H9 (cell line): ENCODE results near the gene MAST4. TPM values are rescaled to one million over a fixed set of nuclear protein-coding genes. Genes with fewer than 3 reads are reported as not detected.

ENCODE experiments used
- DNase-seq: peaks from one replicate; pipeline ENCODE4 v3.0.0-alpha.2; 2017
- H2AFZ ChIP-seq: one replicate; pipeline ENCODE4 v1.6.1; 2013; ENCODE audit warnings: mild to moderate bottlenecking, low read length, control low read depth, moderate library complexity
- H2AK5ac ChIP-seq: 2 replicates; pipeline ENCODE4 v1.6.1; 2013; ENCODE audit warnings: low read length, control low read depth, mixed read lengths; ENCODE audit not compliant: insufficient read length
- H2BK120ac ChIP-seq: one replicate; pipeline ENCODE4 v1.6.1; 2013; ENCODE audit warnings: low read depth, mild to moderate bottlenecking, low read length, control low read depth, inconsistent platforms; ENCODE audit not compliant: poor library complexity, severe bottlenecking
- H2BK12ac ChIP-seq: 2 replicates; pipeline ENCODE4 v1.6.1; 2013; ENCODE audit warnings: low read length, control low read depth, mixed read lengths, low read depth; ENCODE audit not compliant: insufficient read length
- H2BK15ac ChIP-seq: 2 replicates; pipeline ENCODE4 v1.6.1; 2013; ENCODE audit warnings: low read depth, low read length, control low read depth
- H2BK20ac ChIP-seq: one replicate; pipeline ENCODE4 v1.6.1; 2013; ENCODE audit warnings: low read depth, mild to moderate bottlenecking, low read length, control low read depth, inconsistent platforms; ENCODE audit not compliant: poor library complexity, severe bottlenecking
- H2BK5ac ChIP-seq: 2 replicates; pipeline ENCODE4 v1.6.1; 2013; ENCODE audit warnings: low read length, control low read depth, mixed read lengths; ENCODE audit not compliant: insufficient read length
- H3K14ac ChIP-seq: 2 replicates; pipeline ENCODE4 v1.6.1; 2013; ENCODE audit warnings: low read length, control low read depth; ENCODE audit not compliant: insufficient read depth
- H3K18ac ChIP-seq: 2 replicates; pipeline ENCODE4 v1.6.1; 2013; ENCODE audit warnings: low read depth, mild to moderate bottlenecking, mixed read lengths, low read length, control low read depth; ENCODE audit not compliant: insufficient read length
- H3K23ac ChIP-seq: 2 replicates; pipeline ENCODE4 v1.6.1; 2013; ENCODE audit warnings: low read length, control low read depth, mixed read lengths, low read depth; ENCODE audit not compliant: insufficient read length
- H3K23me2 ChIP-seq: 2 replicates; pipeline ENCODE4 v1.6.1; 2013; ENCODE audit warnings: low read depth, mild to moderate bottlenecking, mixed read lengths, low read length, control low read depth; ENCODE audit not compliant: insufficient read length, poor library complexity, severe bottlenecking
- H3K27ac ChIP-seq: 2 replicates; pipeline ENCODE4 v1.5.1; 2013; ENCODE audit warnings: low read length, control low read depth, mixed read lengths, low read depth; ENCODE audit not compliant: insufficient read length
- H3K27me3 ChIP-seq: 2 replicates; pipeline ENCODE4 v1.6.1; 2013; ENCODE audit warnings: low read length, control low read depth, inconsistent platforms; ENCODE audit not compliant: insufficient read depth
- H3K4ac ChIP-seq: 2 replicates; pipeline ENCODE4 v1.6.1; 2013; ENCODE audit warnings: low read depth, mild to moderate bottlenecking, control low read depth, inconsistent platforms, low read length, moderate library complexity
- H3K4me1 ChIP-seq: 2 replicates; pipeline ENCODE4 v1.6.1; 2013; ENCODE audit warnings: low read length, control low read depth, inconsistent platforms; ENCODE audit not compliant: insufficient read depth
- H3K4me2 ChIP-seq: 2 replicates; pipeline ENCODE4 v1.6.1; 2013; ENCODE audit warnings: low read length, control low read depth, mixed read lengths; ENCODE audit not compliant: insufficient read length, insufficient read depth
- H3K56ac ChIP-seq: 2 replicates; pipeline ENCODE4 v1.6.1; 2013; ENCODE audit warnings: low read depth, mild to moderate bottlenecking, mixed read lengths, low read length, control low read depth; ENCODE audit not compliant: insufficient read length
- H3K79me1 ChIP-seq: 2 replicates; pipeline ENCODE4 v1.6.1; 2013; ENCODE audit warnings: low read depth, mild to moderate bottlenecking, moderate library complexity, low read length, control low read depth, inconsistent platforms; ENCODE audit not compliant: insufficient read depth, poor library complexity, severe bottlenecking
- H3K79me2 ChIP-seq: 2 replicates; pipeline ENCODE4 v1.6.1; 2013; ENCODE audit warnings: low read length, control low read depth, inconsistent platforms; ENCODE audit not compliant: insufficient read depth
- H3K9ac ChIP-seq: 2 replicates; pipeline ENCODE4 v1.6.1; 2013; ENCODE audit warnings: low read length, control low read depth, mixed read lengths; ENCODE audit not compliant: insufficient read length; ENCODE audit errors: extremely low read depth
- H3K9me3 ChIP-seq: one replicate; pipeline ENCODE4 v1.6.1; 2013; ENCODE audit warnings: low read depth, low read length, inconsistent platforms; ENCODE audit not compliant: control insufficient read depth
- H3T11ph ChIP-seq: one replicate; pipeline ENCODE4 v1.6.1; 2013; ENCODE audit warnings: mild to moderate bottlenecking, low read length, control low read depth, inconsistent platforms
- H4K20me1 ChIP-seq: one replicate; pipeline ENCODE4 v1.6.1; 2013; ENCODE audit not compliant: control insufficient read depth, insufficient read length, insufficient read depth
- H4K5ac ChIP-seq: 2 replicates; pipeline ENCODE4 v1.6.1; 2013; ENCODE audit warnings: low read depth, mild to moderate bottlenecking, mixed read lengths, low read length, control low read depth; ENCODE audit not compliant: insufficient read length
- H4K8ac ChIP-seq: replicated peaks from 2 replicates; pipeline ENCODE4 v1.6.1; 2013; ENCODE audit warnings: low read length, control low read depth, mixed read lengths, low read depth; ENCODE audit not compliant: insufficient read length
- H4K91ac ChIP-seq: 2 replicates; pipeline ENCODE4 v1.6.1; 2013; ENCODE audit warnings: low read depth, mild to moderate bottlenecking, moderate library complexity, mixed read lengths, low read length, control low read depth; ENCODE audit not compliant: insufficient read length
- H3K27ac Mint-ChIP-seq, 3 experiments: 2 replicates in 2 of 3; 3 replicates in 1 of 3; pipeline ENCODE4 v1.8.0; 2020 to 2021; ENCODE audit warnings: mixed read lengths in 3 of 3, mild to moderate bottlenecking in 1 of 3, moderate library complexity in 1 of 3
- H3K27me3 Mint-ChIP-seq: 2 replicates; pipeline ENCODE4 v1.8.0; 2021; ENCODE audit warnings: low read depth, mild to moderate bottlenecking, moderate library complexity, mixed read lengths
- H3K36me3 Mint-ChIP-seq, 3 experiments: 2 replicates in 2 of 3; 3 replicates in 1 of 3; pipeline ENCODE4 v1.8.0; 2020 to 2021; ENCODE audit warnings: low read depth in 3 of 3, mixed read lengths in 3 of 3; ENCODE audit not compliant: insufficient read depth in 1 of 3
- H3K4me1 Mint-ChIP-seq, 2 experiments: 2 replicates each; pipeline ENCODE4 v1.8.0; 2020; ENCODE audit warnings: mixed read lengths in 2 of 2
- H3K4me3 Mint-ChIP-seq, 2 experiments: 2 replicates in 1 of 2; 3 replicates in 1 of 2; pipeline ENCODE4 v1.8.0; 2020 to 2021; ENCODE audit warnings: mild to moderate bottlenecking in 2 of 2, mixed read lengths in 2 of 2, moderate library complexity in 1 of 2
- H3K9me3 Mint-ChIP-seq, 2 experiments: 2 replicates in 1 of 2; 3 replicates in 1 of 2; pipeline ENCODE4 v1.8.0; 2020; ENCODE audit warnings: mild to moderate bottlenecking in 2 of 2, mixed read lengths in 2 of 2, moderate library complexity in 1 of 2
- CTCF ChIP-seq: fragments of 200-600 bp; sonication (generic); conservative IDR thresholded peaks from 3 replicates; pipeline ENCODE4 v1.8.0; 2021; ENCODE audit warnings: antibody characterized with exemption, mild to moderate bottlenecking
- WGBS: extraction: QIAGEN DNeasy Blood & Tissue Kit; methylation state at CpG from one replicate; pipeline ENCODE4 v1.1.7; 2013; ENCODE audit warnings: missing lambda C conversion rate, low lambda C conversion rate, mixed read lengths; ENCODE audit not compliant: insufficient read length; ENCODE audit errors: extremely low coverage; 5-methylcytosine and 5-hydroxymethylcytosine counted together
- total RNA-seq: library from RNA; stranded (reverse); gene quantifications from 2 replicates; pipeline ENCODE4 v1.2.1, GENCODE V29; 2021

MAST4 gene
- total RNA-seq, 1 experiment from 2014 or later, result 3.7 TPM

- Histone ChIP-seq H2BK5ac (no peak overlapping the region), H3K79me1 (no peaks in the 10 kb centered on the region), H2AFZ (no peak overlapping the region), H3K14ac (no peak overlapping the region), H4K8ac (no peak overlapping the region), H3K4ac (no peak overlapping the region), H3K9me3 (no peaks in the 10 kb centered on the region), H3K4me2 (no peak overlapping the region), H4K5ac (no peak overlapping the region), H3K23me2 (no peaks in the 10 kb centered on the region), H2BK15ac (no peak overlapping the region), H2BK120ac (no peak overlapping the region), H3K27ac (no peak overlapping the region), H3K27me3 (no peaks in the 10 kb centered on the region), H3K23ac (no peak overlapping the region), H2AK5ac (no peak overlapping the region), H2BK12ac (no peak overlapping the region), H3K9ac (no peak overlapping the region), H4K91ac (no peak overlapping the region), H3T11ph (no peak overlapping the region), H3K56ac (no peak overlapping the region), H3K18ac (no peak overlapping the region), H3K79me2 (no peaks in the 10 kb centered on the region), H4K20me1 (no peaks in the 10 kb centered on the region), H2BK20ac (no peak overlapping the region), H3K4me1 (no peaks in the 10 kb centered on the region)
- no peak for DNase-seq
- Mint-ChIP-seq H3K27ac (no peak overlapping the region), H3K4me1 (peaks cover 2 to 10% of the 10 kb centered on the region in 2 experiments), H3K36me3 (peaks cover 0 to 4% (median 3%) of the 10 kb centered on the region in 3 experiments; a peak in 4 of 7 replicates), H3K27me3 (no peaks in the 10 kb centered on the region), H3K9me3 (no peaks in the 10 kb centered on the region), H3K4me3 (no peak overlapping the region)
- no CpG with 5 or more reads among the region's 3 CpGs for WGBS
- no peak for TF ChIP-seq CTCF
These were observed 564.1 kb downstream of the MAST4 start for GRCh38 chr5:67160272-67160671.
